Neuron (in vitro differentiated cells): ENCODE results near the gene HYCC1.
"Not testable (repeated sequence)": the region's sequence is repeated elsewhere in the genome, so short reads cannot be mapped to it uniquely, and the experiment has no call there.

Experiments used
- H2AFZ ChIP-seq: one replicate; pipeline ENCODE4 v1.6.1; 2013; ENCODE audit warnings: low read depth, mild to moderate bottlenecking, inconsistent platforms, low read length, moderate library complexity
- H3K27me3 ChIP-seq: one replicate; pipeline ENCODE4 v1.6.1; 2013; ENCODE audit warnings: low read length; ENCODE audit not compliant: insufficient read depth
- H3K36me3 ChIP-seq: one replicate; pipeline ENCODE4 v1.6.1; 2013; ENCODE audit warnings: low read length; ENCODE audit not compliant: insufficient read depth
- H3K4me1 ChIP-seq: one replicate; pipeline ENCODE4 v1.6.1; 2013; ENCODE audit warnings: low read length; ENCODE audit not compliant: insufficient read depth
- H3K4me3 ChIP-seq: 2 replicates; pipeline ENCODE4 v1.5.1; 2013; ENCODE audit warnings: mild to moderate bottlenecking, low read length, moderate library complexity
- H3K9me3 ChIP-seq: one replicate; pipeline ENCODE4 v1.6.1; 2013; ENCODE audit warnings: low read length

The HYCC1 gene

GRCh38 chr7:23013715-23014649 lies at the start of gene HYCC1:
Gene HYCC1, minus strand, starts transcription at chr7:23014130. Its CDS starts 23,019 bp downstream, at chr7:22991111.
- Histone ChIP-seq H3K36me3 (no peaks in the 10 kb centered on the region), H3K9me3 (no peaks in the 10 kb centered on the region)

GRCh38 chr7:23062452-23062851 lies 48.5 kb upstream of the HYCC1 start:
- Histone ChIP-seq H3K4me1 (no peaks in the 10 kb centered on the region), H3K27me3 (no peaks in the 10 kb centered on the region), H3K36me3 (no peaks in the 10 kb centered on the region), H3K9me3 (no peaks in the 10 kb centered on the region), H2AFZ (no peak overlapping the region), H3K4me3 (no peak overlapping the region)

More at GRCh38 chr7:23013715-23014649, at the start of gene HYCC1:
- H3K27me3 ChIP-seq, result no peaks in the 10 kb centered on the region
- peaks cover 17% of the 10 kb centered on the region for H3K4me1 ChIP-seq
- peak within 1 kb of the TSS; percentile 78 for H3K4me3 ChIP-seq
- H2AFZ ChIP-seq, result peak within 1 kb of the TSS; percentile 71

- Histone ChIP-seq H2AFZ (no peak overlapping the region), H3K36me3 (no peaks in the 10 kb centered on the region), H3K9me3 (no peaks in the 10 kb centered on the region), H3K27me3 (no peaks in the 10 kb centered on the region), H3K4me3 (no peak overlapping the region), H3K4me1 (no peaks in the 10 kb centered on the region)
These were observed 47.4 kb upstream of the HYCC1 start for GRCh38 chr7:23061327-23061726.

GRCh38 chr7:23058408-23059096 lies 44.6 kb upstream of the HYCC1 start:
- H3K27me3 ChIP-seq, result no peaks in the 10 kb centered on the region
- H3K36me3 ChIP-seq, result no peaks in the 10 kb centered on the region
- H3K4me3 ChIP-seq, result no peak overlapping the region
- H3K9me3 ChIP-seq, result no peaks in the 10 kb centered on the region
- H2AFZ ChIP-seq, result no peak overlapping the region
- no peaks in the 10 kb centered on the region for H3K4me1 ChIP-seq

GRCh38 chr7:23055582-23056178 lies 41.8 kb upstream of the HYCC1 start:
- Histone ChIP-seq H3K27me3 (no peaks in the 10 kb centered on the region), H3K4me1 (no peaks in the 10 kb centered on the region), H2AFZ (no peak overlapping the region), H3K9me3 (no peaks in the 10 kb centered on the region), H3K36me3 (no peaks in the 10 kb centered on the region), H3K4me3 (no peak overlapping the region)

GRCh38 chr7:23051124-23051485 lies 37.2 kb upstream of the HYCC1 start:
- not testable (repeated sequence) for H3K36me3 ChIP-seq, H3K9me3 ChIP-seq, H2AFZ ChIP-seq, H3K4me1 ChIP-seq, H3K4me3 ChIP-seq, H3K27me3 ChIP-seq

- H3K4me1 ChIP-seq, H2AFZ ChIP-seq, H3K27me3 ChIP-seq, H3K36me3 ChIP-seq, H3K4me3 ChIP-seq, H3K9me3 ChIP-seq: not testable (repeated sequence)
These were observed 32.4 kb upstream of the HYCC1 start for GRCh38 chr7:23046336-23046735.

GRCh38 chr7:23045086-23045485 lies 31.2 kb upstream of the HYCC1 start:
- not testable (repeated sequence) for H3K4me1 ChIP-seq, H3K9me3 ChIP-seq, H3K4me3 ChIP-seq, H2AFZ ChIP-seq, H3K27me3 ChIP-seq, H3K36me3 ChIP-seq

GRCh38 chr7:23044581-23044980 lies 30.7 kb upstream of the HYCC1 start:
- Histone ChIP-seq H3K4me3 (no peak overlapping the region), H3K9me3 (no peaks in the 10 kb centered on the region), H3K27me3 (no peaks in the 10 kb centered on the region), H3K4me1 (peaks cover 7% of the 10 kb centered on the region), H2AFZ (no peak overlapping the region), H3K36me3 (no peaks in the 10 kb centered on the region)

- H3K36me3 ChIP-seq, result no peaks in the 10 kb centered on the region
- H3K27me3 ChIP-seq, result no peaks in the 10 kb centered on the region
- H3K4me3 ChIP-seq, result no peak overlapping the region
- no peaks in the 10 kb centered on the region for H3K9me3 ChIP-seq
- H2AFZ ChIP-seq, result no peak overlapping the region
- peaks cover 7% of the 10 kb centered on the region for H3K4me1 ChIP-seq
These were observed 29.5 kb upstream of the HYCC1 start for GRCh38 chr7:23043441-23043840.

GRCh38 chr7:23039674-23040073 lies 25.7 kb upstream of the HYCC1 start:
- H3K4me1 ChIP-seq, H3K9me3 ChIP-seq, H3K27me3 ChIP-seq, H3K36me3 ChIP-seq, H2AFZ ChIP-seq, H3K4me3 ChIP-seq: not testable (repeated sequence)

GRCh38 chr7:23035542-23036371 lies 21.8 kb upstream of the HYCC1 start:
- H2AFZ ChIP-seq, H3K4me3 ChIP-seq, H3K36me3 ChIP-seq, H3K4me1 ChIP-seq, H3K27me3 ChIP-seq, H3K9me3 ChIP-seq: not testable (repeated sequence)

- H2AFZ ChIP-seq, result no peak overlapping the region
- H3K9me3 ChIP-seq, result no peaks in the 10 kb centered on the region
- peaks cover 6% of the 10 kb centered on the region for H3K4me1 ChIP-seq
- no peaks in the 10 kb centered on the region for H3K27me3 ChIP-seq
- no peak overlapping the region for H3K4me3 ChIP-seq
- no peaks in the 10 kb centered on the region for H3K36me3 ChIP-seq
These were observed 13.3 kb upstream of the HYCC1 start for GRCh38 chr7:23027261-23027660.
